Right lobe of liver (tissue), 4 donors: ENCODE results near the gene AOAH.

Source experiments
- CTCF ChIP-seq, 4 donors: fragments of 200-600 bp in 3 of 4; fragments of 450-650 bp in 1 of 4; IDR thresholded peaks; one replicate each; pipeline versions ENCODE4 v1.5.1 to v1.8.0; 2016 to 2022; ENCODE audit warnings: antibody characterized with exemption in 4 of 4, mild to moderate bottlenecking in 2 of 4
- POLR2A ChIP-seq: fragments of 450-650 bp; IDR thresholded peaks from one replicate; pipeline ENCODE4 v1.6.1; 2017; ENCODE audit warnings: antibody characterized with exemption, mild to moderate bottlenecking
- donor health status: DM: no; HTN: no; CAD: no.
- donor health status: DM: no; HTN: no; CAD: no.
- donor health status: DM: no; HTN: yes; CAD: no.

GRCh38 chr7:36606976-36607720, 117.1 kb downstream of the AOAH start:
- TF ChIP-seq CTCF (IDR thresholded peaks at IDR 0.05) = no peak
- TF ChIP-seq POLR2A = no peak
